Midbrain (tissue), 1 donor: Measurements from ENCODE around the gene SLC32A1.

ENCODE experiments used
- DNase-seq: peaks from one replicate; lab custom pipeline; 2025; lab: John Stamatoyannopoulos, UW

The SLC32A1 gene, protein sequence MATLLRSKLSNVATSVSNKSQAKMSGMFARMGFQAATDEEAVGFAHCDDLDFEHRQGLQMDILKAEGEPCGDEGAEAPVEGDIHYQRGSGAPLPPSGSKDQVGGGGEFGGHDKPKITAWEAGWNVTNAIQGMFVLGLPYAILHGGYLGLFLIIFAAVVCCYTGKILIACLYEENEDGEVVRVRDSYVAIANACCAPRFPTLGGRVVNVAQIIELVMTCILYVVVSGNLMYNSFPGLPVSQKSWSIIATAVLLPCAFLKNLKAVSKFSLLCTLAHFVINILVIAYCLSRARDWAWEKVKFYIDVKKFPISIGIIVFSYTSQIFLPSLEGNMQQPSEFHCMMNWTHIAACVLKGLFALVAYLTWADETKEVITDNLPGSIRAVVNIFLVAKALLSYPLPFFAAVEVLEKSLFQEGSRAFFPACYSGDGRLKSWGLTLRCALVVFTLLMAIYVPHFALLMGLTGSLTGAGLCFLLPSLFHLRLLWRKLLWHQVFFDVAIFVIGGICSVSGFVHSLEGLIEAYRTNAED

DNA sequence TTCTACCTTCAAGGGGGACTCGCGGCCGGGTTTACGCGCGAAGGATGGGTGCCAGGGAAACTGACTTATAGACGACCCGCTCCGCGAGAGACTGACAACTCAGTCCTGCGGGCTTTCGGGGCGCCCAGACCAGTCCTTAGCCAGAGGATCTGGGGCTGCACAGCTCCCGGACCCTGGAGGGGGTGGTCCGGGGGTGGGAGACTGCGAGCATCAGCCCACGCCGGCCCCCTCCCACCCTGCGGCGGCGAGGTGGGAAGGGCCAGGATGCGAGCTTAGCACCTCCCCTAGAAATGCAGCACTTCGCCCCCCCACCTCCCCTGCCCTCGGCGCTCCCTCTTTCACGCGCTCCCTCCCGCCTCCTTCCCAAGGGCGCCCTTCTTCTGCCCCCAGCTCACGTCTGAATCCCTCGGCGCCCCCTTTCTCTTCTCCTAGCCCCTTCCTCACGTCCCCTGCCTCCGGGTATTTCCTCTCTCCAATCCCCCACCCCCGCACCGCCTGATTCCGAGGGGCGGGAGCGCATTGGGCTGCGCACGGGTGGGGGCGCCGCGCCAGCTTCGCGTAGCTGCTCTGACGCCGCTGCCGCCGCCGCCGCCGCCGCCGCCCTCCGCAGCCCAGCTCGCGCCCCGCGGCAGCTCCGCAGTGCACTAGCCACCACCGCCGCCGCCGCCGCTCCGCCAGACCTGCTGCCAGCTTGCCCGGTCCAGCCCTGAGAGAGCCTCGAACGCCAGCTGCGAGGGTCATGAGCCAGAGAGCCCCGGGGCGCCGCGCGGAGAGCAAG is at the start of gene SLC32A1:
SLC32A1 (plus strand) TSS at position 639 of the 778 bp plus-strand sequence. CDS start 239 bp downstream, outside the sequence.
- no peak for DNase-seq

DNA sequence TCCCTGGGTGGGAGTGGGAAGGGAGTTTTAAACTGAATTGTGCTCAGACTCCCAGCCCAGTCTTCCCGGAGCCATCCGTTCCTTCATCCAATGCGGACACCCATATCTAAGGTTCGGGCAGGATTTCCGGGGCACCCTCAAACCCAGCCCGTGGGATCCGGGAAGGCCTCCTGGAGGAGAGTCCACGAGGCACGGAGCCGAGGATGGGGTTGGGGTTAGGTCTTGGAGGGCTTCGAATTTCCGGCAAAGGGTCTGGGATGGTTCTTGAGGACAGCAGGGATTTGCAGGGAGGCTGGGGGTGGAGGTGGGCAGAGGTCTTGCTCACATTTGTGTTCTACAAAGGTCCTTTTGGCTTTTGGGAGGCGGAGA is 49.5 kb upstream of the SLC32A1 start:
- DNase-seq: no peak

DNA sequence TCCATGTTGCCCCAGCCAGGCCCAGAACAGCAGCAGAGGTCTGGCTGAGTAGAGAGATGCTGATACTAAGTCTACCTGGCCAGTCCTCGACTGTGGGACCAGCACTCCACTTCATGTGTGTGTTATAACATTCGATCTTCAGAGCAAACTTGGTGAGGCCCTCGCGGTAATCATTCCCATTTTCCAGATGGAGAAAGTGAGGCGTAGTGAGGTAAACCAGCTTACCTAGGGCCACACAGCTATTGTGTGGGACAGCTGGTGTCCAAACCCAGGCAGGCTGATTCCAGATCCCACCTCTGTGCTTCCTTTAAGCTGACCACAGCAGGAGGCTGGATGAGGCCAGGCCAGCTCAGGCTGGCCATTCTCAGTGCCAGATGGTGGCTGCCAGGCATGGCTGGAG is 47.7 kb upstream of the SLC32A1 start:
- no peak for DNase-seq

DNA sequence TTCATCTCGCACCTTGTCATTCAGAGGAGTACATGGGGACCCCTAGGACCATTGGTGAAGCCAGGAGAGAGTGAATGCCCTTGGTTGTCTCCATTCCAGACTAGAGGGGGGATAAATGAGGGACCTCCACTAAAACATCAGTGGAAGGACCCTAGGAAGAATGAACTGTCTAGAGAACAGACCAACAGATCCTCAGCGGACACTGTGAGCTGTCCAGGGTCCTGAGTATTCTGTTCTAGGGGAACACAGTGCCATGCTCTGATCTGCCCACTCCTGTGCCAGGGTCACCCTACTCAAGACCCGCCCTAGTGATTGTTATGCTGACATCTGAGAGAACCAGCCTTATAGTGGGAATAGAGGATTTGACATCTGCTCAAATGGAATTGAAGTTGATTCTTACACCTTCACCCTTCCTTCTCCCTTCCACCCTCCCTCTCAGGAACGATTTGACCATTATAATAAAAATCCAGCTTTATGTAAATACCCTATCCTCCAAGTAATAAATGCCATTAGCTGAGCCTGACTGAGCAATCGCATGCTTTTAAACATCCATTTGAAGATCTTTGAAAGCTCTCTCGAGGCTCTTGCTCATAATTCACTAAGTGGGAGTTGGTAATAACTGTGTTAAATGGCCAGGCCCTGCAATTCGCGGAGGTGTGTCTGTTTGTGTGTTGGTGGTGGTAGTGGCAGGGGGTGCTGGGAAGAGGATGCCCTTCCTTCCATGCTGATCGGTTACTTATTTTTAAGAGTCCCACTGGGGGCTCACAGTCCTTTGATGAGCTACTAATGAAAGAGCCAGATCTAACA is 43.6 kb upstream of the SLC32A1 start:
- DNase-seq: peak; percentile 10

DNA sequence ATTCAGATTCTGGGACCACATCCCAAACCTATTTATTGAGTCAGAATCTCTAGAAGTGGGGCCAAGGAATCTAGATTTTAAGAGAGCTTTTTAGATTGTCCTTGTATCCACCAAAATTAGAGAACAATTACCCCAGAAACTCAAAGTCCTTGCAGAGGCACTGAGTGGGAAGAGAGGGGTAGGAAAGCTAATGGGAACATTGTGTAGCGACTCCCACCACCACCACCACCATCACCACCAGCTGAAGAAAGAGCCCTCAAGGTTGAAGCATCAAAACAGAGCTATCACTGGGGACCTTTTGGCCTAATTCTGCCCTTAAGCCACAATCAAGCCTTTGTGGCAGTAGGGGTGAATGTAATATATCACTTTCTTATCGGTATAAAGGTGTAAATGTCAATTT is 39.0 kb upstream of the SLC32A1 start:
- no peak for DNase-seq

DNA sequence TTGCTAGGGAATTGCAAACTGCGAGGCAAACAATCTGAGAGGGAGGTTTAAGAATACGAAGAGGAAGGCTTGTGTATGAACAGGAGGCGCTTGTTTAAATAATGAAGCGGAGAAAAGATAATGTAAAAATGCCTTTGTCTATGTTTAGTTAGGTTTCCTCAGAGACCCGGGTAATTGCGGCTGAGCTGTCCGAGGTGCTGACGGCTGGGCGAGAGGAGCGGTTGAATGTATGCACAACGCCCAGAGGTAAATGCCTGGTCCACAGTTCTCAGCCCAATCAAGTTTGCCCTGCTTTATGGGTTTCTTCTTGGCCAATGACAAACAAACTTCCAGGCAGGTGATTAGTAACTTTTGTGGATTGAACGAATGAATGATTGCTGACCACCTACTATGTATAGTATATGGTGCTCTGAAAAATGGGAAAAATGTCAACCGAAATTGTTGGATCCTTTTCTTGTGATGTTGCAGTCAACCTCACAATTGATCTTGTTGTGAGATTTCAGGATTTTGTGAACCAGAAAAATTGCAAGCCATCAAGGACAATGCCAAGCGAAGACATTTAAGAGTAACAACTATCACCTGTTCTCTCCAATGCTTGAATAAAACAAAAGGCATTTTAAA is 38.3 kb upstream of the SLC32A1 start:
- DNase-seq: peak; percentile 1

DNA sequence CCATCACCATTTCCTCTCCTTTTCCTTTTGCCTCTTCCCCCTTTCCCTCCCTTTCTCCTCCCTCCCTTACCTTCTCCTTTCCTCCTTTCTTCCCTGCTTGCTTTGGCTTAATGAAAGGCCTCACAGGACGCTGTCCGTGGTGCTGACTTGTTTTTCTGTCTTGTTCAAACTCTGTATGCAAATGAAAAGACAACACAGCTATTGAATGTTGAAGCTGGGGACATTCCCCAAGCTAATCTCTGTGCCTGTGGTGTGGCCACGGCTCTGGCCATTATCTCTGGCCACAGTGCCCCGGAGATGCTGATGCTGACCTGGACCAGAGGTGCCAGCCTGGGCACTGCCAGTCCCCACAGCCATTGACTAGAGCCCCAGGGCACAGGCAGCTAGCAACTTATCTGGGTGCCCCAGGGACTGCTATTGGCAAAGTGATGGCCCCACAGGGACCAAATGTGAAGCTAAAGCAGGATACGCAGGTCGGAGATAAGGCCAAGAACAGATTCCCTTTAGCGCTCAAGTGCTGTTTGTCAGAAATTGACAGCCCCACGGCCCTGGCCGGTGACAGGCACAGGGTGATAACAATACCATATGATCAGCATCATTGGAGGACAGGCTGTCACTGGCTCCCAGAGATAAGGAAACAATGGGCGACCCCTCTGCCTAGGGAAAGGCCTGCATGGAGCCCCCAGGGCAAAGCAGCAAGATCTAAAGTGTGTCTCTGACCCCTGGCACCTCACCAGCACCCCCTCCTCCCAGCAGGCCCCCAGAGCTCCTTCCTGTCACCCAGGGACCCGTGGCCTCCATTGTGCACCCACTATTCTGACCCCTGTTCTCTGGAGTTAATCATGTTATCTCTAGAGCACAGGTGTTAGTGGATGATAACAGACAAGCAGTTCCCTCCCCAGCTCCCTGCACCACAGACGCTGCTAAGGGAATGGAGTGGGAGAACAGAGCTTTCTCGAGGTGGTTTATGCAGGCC is 31.6 kb upstream of the SLC32A1 start:
- peak; percentile 76 for DNase-seq

DNA sequence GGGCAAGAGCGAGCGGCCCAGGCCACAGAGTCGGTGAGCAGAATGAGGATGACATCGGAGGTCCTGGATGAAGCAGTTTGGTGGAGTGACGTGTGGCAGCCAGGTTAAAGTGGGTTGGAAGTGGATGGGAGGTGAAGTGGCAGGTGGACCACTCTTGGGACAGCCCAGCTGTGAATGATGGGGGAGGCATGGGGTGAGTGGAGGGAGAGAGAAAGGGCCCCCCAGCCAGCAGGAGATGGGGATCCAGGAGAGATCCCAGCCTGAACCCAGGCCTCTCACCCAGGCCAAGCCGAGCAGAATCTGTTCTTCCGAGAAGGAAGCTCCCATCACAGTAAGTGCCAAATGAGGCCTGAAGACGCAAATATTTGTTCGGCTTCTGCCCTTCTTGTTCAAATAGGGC is 27.0 kb upstream of the SLC32A1 start:
- no peak for DNase-seq

DNA sequence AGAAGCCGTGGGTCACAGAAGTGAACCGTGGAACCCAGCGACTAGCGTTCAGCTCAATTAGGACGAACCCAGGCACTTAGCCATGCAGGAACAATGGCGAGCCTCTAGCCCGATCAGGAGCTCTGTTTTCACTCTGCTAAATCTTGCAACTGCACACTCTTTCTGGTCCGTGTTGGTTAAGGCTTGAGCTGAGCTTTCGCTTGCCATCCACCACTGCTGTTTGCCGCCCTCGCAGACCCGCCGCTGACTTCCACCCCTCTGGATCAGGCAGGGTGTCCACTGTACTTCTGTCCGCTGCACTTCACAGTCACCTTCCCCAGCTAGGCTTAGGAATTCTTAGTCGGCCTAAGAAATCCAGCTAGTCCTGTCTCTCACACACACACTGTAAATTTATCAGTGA is 25.7 kb upstream of the SLC32A1 start:
- DNase-seq: no peak

DNA sequence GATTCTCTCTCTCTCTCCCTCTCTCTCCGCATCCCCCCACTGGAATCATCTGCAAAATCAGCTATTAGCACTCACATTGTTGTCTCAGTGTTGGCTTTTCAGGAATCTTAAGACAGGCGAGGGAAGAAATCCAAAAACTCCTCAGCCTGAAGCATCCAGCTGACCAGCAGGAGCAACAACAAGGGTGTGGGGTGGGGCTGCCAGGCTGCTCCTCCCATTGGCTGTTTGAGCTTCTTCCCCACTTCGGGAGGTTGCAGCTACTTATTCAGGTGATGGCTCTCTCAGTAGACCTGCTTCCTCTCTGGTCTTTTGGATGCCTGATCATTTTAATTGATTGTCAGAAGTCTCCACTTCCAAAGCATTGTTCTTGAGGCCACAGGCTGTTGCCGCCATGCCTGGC is 24.1 kb upstream of the SLC32A1 start:
- no peak for DNase-seq

DNA sequence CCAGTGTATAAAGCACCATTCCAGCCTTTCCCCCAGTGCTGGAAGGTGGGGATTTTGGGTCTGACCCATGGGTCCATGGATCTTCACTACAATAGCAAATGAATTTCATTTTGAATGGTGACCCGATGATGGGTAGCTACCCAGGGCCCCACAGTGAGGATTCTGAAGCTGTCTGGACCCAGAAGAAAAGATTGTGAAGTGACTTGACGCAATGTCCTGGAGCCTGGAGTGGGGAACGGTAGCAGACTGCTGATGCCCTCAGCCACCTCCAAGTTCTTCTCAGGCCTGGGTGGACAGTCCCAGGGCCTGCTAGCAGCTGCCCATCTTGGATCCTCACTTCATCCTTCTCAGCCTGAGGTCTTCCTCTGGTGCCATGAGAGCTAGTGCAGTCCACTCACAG is 23.4 kb upstream of the SLC32A1 start:
- no peak for DNase-seq

DNA sequence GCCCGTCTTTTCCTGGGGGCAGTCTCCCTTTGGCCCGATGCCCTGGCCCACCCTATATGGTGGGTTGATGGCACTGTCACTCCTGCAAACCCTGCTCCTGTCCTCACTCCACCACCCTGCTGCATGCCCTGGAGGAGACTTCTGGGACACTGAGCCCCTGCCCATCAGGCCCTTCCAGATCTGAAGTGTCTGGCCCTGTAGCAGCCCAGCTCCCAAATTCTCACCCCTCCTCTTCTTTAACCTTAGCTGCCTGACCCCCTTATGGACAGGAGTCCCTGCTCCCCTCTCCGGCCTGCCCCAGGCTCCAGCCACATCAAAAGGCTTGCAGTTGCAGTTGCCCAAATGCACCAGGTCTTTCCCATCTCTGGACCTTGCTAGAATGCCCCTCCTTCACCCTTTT is 20.8 kb upstream of the SLC32A1 start:
- no peak for DNase-seq

DNA sequence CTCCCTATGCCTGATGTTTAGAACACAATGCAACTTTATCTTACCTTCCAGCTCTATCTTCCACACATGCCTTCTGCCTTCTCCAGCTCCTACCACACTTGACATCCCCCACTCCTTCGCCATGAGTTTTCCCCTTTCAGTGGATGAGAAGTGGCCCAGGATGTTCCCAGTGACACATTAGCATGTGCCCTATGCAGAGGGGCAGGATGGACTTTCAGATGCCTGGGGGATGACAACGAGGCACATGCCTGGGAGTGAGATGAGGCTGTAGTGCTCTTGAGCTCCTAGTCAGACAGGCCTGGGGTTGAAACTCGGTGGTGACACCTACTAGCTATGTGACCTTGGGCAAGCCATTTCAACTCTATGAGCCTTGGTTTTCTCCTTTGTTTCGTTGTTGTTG is 20.1 kb upstream of the SLC32A1 start:
- DNase-seq: no peak

DNA sequence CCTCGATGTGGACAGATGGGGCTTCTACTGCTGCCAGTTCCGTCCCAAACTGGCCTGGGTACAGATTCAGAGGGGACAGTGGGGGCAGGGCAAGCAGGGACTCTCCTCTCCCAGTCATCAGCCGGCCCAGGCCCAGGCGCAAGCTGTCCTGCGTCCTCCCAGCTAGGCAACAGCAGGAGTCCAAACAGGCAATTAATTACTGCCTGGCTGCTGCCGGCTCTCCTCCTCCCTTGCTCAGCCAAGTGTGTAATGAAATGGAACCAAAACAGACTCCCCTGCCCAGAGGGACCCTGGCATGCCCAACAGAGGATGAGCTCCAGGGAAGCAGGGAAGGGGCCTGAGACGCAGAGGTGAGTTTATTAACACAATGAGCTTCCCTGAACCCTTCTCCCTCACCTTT is 17.8 kb upstream of the SLC32A1 start:
- no peak for DNase-seq

DNA sequence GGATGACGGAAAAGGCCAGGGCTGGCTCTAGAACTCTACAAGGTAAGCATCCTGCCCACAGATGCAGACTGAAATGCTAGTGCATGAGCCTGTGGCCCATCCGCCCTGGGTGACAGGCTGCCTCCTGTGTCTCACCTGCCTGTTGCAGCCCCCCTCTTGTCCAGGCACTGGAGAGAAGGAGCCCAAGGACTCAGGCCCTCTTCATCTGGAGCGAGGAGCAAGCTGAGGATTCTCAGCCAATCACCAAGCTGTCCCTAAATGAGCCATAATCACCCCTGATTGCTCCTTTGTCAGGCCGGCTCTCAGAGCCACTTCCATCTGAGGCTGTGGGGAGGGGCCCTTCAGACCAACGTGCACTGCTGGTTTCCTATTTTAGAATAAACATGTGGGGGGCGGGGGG is 10.0 kb upstream of the SLC32A1 start:
- DNase-seq: no peak

DNA sequence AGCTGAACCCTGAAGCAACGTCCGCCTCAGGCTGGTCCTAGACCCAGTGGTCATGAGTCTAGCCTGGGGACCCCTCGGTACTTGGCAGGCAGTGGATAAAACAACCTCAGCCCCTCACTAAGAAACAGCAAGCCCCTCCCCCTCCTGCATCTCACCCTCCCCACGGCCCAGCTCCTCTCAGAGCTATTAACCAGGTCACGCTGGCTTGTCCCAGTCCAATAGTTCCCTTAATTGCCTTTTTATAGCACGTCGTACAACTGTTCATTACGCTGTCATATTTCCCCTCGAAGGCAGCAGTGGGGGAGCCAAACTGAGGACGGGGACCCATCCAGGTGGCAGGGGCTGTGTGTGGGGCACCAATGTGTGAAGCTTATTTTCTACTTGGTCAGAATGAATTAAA is 8.6 kb upstream of the SLC32A1 start:
- no peak for DNase-seq

DNA sequence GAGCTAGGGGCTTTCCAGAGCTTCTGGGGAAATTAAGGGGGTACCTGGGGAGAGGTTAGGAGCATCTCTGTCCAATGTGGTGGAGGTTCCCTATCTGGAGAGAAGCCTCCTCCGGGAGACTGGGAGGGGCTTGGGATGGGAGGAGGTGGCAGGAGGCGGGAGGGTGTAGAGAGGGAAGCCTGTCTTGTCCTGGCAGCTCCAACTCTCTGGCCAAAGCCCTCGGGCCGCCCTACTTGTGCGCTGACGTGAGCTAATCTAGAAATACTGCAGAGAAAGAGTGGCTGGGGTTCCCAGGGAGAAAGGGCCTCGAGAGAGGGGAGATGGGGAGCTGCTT is 1.6 kb upstream of the SLC32A1 start:
- DNase-seq: no peak

DNA sequence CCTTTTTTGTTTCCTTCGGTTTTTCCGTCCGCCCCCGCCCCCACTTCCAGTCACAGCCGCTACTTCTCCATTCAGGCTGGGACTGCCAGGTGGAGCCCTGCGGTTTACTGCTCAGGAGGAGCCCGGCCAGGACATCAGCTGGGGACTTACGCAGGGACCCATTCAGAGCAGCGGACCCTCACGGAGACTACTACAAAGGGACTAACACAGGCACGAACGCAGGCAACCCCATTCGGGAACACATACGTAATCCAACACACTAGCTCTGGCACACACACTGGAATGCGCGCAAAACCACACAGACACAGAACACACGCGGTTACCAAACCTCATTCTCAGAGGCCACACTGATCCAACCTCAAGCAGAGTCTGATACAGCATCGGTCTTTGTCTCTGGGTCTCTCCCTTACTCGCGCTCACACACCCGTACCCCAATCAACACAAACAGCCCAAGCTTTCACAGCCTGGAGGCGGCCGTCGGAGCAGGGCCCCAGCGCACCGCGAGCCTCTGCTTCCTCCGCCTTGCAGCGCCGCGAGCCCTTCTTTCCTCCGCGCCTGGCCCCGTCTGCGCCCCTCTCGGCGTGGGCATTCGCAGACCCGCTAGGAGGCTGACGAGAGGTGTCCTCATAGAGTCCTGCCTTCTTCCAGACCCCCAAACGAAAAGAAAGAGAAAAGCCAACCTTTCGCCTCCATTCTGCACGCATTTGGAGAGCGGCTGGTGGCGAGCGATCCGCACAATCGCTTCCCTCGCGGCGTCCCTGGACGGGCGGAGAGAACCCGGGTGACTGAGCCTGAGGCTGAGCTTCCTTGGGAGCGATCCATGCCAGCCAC is 1.1 kb upstream of the SLC32A1 start:
- DNase-seq: no peak

DNA sequence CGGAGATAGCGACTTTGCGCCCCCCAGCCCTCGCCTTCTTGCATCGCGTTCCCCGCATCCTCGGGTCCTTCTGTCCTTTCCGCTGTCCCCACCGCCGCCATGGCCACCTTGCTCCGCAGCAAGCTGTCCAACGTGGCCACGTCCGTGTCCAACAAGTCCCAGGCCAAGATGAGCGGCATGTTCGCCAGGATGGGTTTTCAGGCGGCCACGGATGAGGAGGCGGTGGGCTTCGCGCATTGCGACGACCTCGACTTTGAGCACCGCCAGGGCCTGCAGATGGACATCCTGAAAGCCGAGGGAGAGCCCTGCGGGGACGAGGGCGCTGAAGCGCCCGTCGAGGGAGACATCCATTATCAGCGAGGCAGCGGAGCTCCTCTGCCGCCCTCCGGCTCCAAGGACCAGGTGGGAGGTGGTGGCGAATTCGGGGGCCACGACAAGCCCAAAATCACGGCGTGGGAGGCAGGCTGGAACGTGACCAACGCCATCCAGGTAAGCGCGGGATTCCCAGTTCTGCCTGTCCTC is 401 bp downstream of the SLC32A1 start:
- no peak for DNase-seq
